MM.1S (cell line): ENCODE data around the gene TANC1.

Experiments
- DNase-seq: peaks from one replicate; pipeline ENCODE4 v3.0.0-alpha.2; 2015
- H2AFZ ChIP-seq: fragments of 300-600 bp; sonication (generic); 2 replicates; pipeline ENCODE4 v1.6.0; 2016; ENCODE audit warnings: antibody characterized with exemption, low read length
- H3F3A ChIP-seq: fragments of 300-600 bp; sonication (generic); 2 replicates; pipeline ENCODE4 v1.6.1; 2016; ENCODE audit warnings: mild to moderate bottlenecking, antibody characterized with exemption, low read length, moderate library complexity, mixed read lengths; ENCODE audit not compliant: insufficient read depth
- H3K27ac ChIP-seq: fragments of 300-600 bp; sonication (generic); 2 replicates; pipeline ENCODE4 v1.5.1; 2016; ENCODE audit warnings: mild to moderate bottlenecking, low read length
- H3K27me3 ChIP-seq: fragments of 300-600 bp; sonication (generic); replicated peaks from 2 replicates; pipeline ENCODE4 v1.6.0; 2016; ENCODE audit warnings: low read length; ENCODE audit not compliant: insufficient read depth
- H3K36me3 ChIP-seq: fragments of 300-600 bp; sonication (generic); replicated peaks from 2 replicates; pipeline ENCODE4 v1.6.1; 2016; ENCODE audit warnings: mild to moderate bottlenecking, low read length, mixed read lengths; ENCODE audit not compliant: insufficient read depth
- H3K4me1 ChIP-seq: fragments of 300-600 bp; sonication (generic); 2 replicates; pipeline ENCODE4 v1.6.1; 2016; ENCODE audit warnings: low read length, mixed read lengths
- H3K4me2 ChIP-seq: fragments of 300-600 bp; sonication (generic); 2 replicates; pipeline ENCODE4 v1.6.0; 2016; ENCODE audit warnings: low read depth, low read length
- H3K4me3 ChIP-seq: fragments of 300-600 bp; sonication (generic); 2 replicates; pipeline ENCODE4 v1.5.1; 2016; ENCODE audit warnings: low read length, mixed read lengths
- H3K79me2 ChIP-seq: fragments of 300-600 bp; sonication (generic); 2 replicates; pipeline ENCODE4 v1.6.1; 2016; ENCODE audit warnings: mixed run types, low read length, mixed read lengths
- H3K9ac ChIP-seq: fragments of 300-600 bp; sonication (generic); 2 replicates; pipeline ENCODE4 v1.6.1; 2016; ENCODE audit warnings: low read length, mixed read lengths
- H3K9me2 ChIP-seq: fragments of 300-600 bp; sonication (generic); replicated peaks from 2 replicates; pipeline ENCODE4 v1.6.1; 2016; ENCODE audit warnings: mild to moderate bottlenecking, low read length, mixed read lengths; ENCODE audit not compliant: insufficient read depth
- H3K9me3 ChIP-seq: fragments of 300-600 bp; sonication (generic); replicated peaks from 2 replicates; pipeline ENCODE4 v1.6.1; 2016; ENCODE audit warnings: mild to moderate bottlenecking, low read length, mixed read lengths; ENCODE audit not compliant: insufficient read depth
- H4K20me1 ChIP-seq: fragments of 300-600 bp; sonication (generic); 2 replicates; pipeline ENCODE4 v1.6.1; 2016; ENCODE audit warnings: mild to moderate bottlenecking, low read length, moderate library complexity, mixed read lengths; ENCODE audit not compliant: insufficient read depth
- EZH2 ChIP-seq: fragments of 300-600 bp; sonication (generic); optimal IDR thresholded peaks from 2 replicates; pipeline ENCODE3; 2017; ENCODE audit warnings: low read depth, mild to moderate bottlenecking, antibody characterized with exemption, low read length, mixed read lengths
- EZH2phosphoT487 ChIP-seq: fragments of 300-600 bp; sonication (generic); IDR thresholded peaks from 2 replicates; pipeline ENCODE4 v1.6.1; 2018; ENCODE audit warnings: antibody characterized with exemption, low read length
- TF ChIP-seq, protein P1 (sequence below): fragments of 300-600 bp; sonication (generic); IDR thresholded peaks from 2 replicates; pipeline ENCODE4 v1.5.1; 2016; ENCODE audit warnings: antibody characterized with exemption, low read length, mixed read lengths

The TANC1 gene

DNA sequence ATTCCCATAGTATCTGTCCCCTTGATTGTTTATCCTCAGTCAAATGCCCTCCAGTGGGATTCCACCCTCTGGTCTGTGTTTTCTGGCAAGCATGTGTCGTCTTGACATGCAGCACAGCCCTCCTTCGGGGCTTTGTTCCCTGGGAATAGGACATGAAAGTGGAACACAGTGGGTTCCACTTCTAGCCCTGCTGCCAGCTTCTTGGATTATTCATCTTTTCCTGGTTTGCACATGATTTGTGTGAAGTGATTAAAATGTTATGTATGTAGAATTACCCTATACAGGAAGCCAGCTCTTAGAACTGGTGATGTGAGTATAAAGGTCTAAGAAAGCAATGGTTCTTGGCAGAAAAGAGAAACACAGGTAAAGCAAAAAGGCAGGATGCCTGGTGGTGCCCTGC, 142.3 kb downstream of the TANC1 start:
- TF ChIP-seq, protein P1, sequence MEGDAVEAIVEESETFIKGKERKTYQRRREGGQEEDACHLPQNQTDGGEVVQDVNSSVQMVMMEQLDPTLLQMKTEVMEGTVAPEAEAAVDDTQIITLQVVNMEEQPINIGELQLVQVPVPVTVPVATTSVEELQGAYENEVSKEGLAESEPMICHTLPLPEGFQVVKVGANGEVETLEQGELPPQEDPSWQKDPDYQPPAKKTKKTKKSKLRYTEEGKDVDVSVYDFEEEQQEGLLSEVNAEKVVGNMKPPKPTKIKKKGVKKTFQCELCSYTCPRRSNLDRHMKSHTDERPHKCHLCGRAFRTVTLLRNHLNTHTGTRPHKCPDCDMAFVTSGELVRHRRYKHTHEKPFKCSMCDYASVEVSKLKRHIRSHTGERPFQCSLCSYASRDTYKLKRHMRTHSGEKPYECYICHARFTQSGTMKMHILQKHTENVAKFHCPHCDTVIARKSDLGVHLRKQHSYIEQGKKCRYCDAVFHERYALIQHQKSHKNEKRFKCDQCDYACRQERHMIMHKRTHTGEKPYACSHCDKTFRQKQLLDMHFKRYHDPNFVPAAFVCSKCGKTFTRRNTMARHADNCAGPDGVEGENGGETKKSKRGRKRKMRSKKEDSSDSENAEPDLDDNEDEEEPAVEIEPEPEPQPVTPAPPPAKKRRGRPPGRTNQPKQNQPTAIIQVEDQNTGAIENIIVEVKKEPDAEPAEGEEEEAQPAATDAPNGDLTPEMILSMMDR: no peak
- TF ChIP-seq EZH2phosphoT487 (no peak), EZH2 (no peak)
- Histone ChIP-seq H3K4me1 (no peaks in the 10 kb centered on the region), H3K4me2 (no peak overlapping the region), H3K36me3 (no peaks in the 10 kb centered on the region), H3K9me2 (no peaks in the 10 kb centered on the region), H3K9me3 (no peaks in the 10 kb centered on the region), H3K9ac (no peak overlapping the region), H3K4me3 (no peak overlapping the region), H3K27me3 (no peaks in the 10 kb centered on the region), H3K79me2 (no peaks in the 10 kb centered on the region), H2AFZ (no peak overlapping the region), H3F3A (no peaks in the 10 kb centered on the region), H3K27ac (no peak overlapping the region), H4K20me1 (no peaks in the 10 kb centered on the region)
- DNase-seq: no peak

DNA sequence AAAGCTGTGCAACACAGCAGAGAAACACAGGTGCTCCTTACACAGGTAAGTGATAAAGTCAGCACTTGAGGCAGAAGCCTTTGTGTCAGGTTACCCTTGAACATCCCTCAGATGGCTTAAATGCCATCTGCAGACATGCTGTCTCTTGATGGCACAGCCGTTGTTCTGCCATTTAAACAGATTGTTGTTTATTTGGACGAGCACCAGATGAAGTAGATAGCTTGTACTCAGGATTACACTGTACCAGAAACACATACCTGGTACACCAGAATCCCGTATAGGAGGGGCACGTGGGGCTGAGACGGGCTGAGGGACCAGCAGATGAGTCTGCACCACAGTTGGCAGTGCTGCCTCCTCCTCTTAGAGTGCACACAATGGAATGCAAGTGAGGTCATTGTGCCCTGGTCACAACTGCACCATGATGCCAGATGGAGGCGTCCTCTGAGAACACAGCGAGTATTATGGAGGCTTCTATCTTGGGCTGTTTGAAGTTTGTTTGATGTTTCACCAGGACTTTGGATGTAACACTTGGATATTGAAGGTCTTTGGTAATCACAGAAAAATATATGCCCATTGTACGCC, 143.0 kb downstream of the TANC1 start:
- no peak for DNase-seq
- H3K4me3 ChIP-seq: no peak overlapping the region
- no peak overlapping the region for H2AFZ ChIP-seq
- no peak for TF ChIP-seq EZH2
- TF ChIP-seq, protein P1: no peak
- no peak for TF ChIP-seq EZH2phosphoT487
- H3K4me2 ChIP-seq: no peak overlapping the region
- no peaks in the 10 kb centered on the region for H3F3A ChIP-seq
- H3K79me2 ChIP-seq: no peaks in the 10 kb centered on the region
- H3K27ac ChIP-seq: no peak overlapping the region
- no peaks in the 10 kb centered on the region for H3K27me3 ChIP-seq
- H3K9ac ChIP-seq: no peak overlapping the region
- H3K36me3 ChIP-seq: no peaks in the 10 kb centered on the region
- no peaks in the 10 kb centered on the region for H3K9me2 ChIP-seq
- H4K20me1 ChIP-seq: no peaks in the 10 kb centered on the region
- H3K4me1 ChIP-seq: no peaks in the 10 kb centered on the region
- no peaks in the 10 kb centered on the region for H3K9me3 ChIP-seq

DNA sequence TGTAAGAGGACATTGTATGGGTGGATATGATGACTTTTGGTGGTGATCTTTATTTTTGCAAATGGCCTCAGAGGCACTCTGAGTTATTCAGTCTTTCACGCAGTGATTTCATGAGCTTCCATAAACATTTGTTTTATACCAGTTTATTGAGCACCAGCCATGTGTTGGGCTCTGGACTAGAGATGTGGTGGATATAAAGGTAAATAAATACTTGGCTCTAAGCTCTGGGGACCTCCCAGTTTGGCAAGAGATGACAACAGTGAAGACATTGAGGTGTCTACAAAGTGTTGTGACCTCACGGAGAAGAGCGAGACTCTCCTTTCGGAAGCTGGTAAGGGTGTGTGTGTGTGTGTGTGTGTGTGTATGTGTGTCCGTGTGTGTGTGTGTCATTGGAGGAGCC, 146.4 kb downstream of the TANC1 start:
- Histone ChIP-seq H4K20me1 (no peaks in the 10 kb centered on the region), H3K4me1 (peaks cover 10% of the 10 kb centered on the region), H3K4me2 (no peak overlapping the region), H2AFZ (no peak overlapping the region), H3K27ac (no peak overlapping the region), H3K9me3 (no peaks in the 10 kb centered on the region), H3F3A (no peaks in the 10 kb centered on the region), H3K27me3 (no peaks in the 10 kb centered on the region), H3K79me2 (no peaks in the 10 kb centered on the region), H3K4me3 (no peak overlapping the region), H3K36me3 (no peaks in the 10 kb centered on the region), H3K9me2 (no peaks in the 10 kb centered on the region), H3K9ac (no peak overlapping the region)
- no peak for DNase-seq
- TF ChIP-seq, protein P1: no peak
- TF ChIP-seq EZH2phosphoT487: no peak
- TF ChIP-seq EZH2: no peak
